Left renal pelvis (tissue), 4 donors: ENCODE data around the gene ADAP1. TPM values are rescaled to one million over a fixed set of nuclear protein-coding genes. Genes with fewer than 3 reads are reported as not detected.
"Not testable (repeated sequence)": the region's sequence is repeated elsewhere in the genome, so short reads cannot be mapped to it uniquely, and the experiment has no call there.

Source experiments
- DNase-seq, 4 donors: peaks; one replicate each; pipeline ENCODE4 v3.0.0-alpha.2; 2013; ENCODE audit warnings: low read depth in 4 of 4, low spot score in 3 of 4
- polyA plus RNA-seq, 4 donors: library from polyadenylated mRNA; unstranded; fragments of 120-200 nt; gene quantifications; one replicate each; pipeline ENCODE4 v1.2.1, GENCODE V29; 2013; ENCODE audit not compliant: insufficient read length in 4 of 4

Gene ADAP1
- polyA plus RNA-seq, 4 donors, result 3.1 to 16.2 (median 15.0) TPM

DNA sequence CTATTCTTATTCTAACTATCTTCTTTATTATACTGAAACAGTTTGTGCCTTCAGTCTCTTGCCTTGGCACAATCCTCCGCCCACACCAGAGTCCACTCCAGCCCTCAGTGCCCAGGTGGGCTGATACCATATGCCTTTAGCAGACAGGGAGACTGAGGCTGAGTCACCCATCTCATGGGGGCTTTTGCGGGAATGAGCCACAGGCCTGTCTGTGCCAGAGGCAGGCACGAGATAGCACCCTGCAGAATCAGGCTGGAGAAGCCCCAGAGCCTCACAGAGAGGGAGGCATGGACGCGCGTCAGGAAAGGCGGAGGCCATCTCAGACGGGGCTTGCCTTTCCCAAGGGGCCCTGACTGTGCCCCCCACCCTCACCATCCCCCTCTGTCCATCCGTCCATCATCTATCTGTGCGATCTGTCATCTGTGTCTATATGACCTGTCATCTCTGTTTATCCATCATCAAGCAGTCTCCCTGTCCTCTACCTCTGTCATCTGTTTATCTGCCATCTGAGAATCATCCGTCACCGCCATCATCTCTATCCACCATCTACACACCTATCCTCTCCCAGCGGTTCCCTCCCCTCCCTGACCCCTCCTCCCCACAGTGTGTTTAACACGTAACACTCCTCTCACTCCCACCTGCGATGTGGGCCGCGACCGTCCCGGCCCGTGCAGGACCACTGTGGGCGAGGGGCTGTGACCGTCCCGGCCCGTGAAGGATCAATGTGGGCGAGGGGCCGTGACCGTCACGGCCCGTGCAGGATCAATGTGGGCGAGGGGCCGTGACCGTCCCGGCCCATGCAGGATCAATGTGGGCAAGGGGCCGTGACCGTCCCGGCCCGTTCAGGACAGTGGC is 7.3 kb upstream of the ADAP1 start:
- DNase-seq, result no peak

DNA sequence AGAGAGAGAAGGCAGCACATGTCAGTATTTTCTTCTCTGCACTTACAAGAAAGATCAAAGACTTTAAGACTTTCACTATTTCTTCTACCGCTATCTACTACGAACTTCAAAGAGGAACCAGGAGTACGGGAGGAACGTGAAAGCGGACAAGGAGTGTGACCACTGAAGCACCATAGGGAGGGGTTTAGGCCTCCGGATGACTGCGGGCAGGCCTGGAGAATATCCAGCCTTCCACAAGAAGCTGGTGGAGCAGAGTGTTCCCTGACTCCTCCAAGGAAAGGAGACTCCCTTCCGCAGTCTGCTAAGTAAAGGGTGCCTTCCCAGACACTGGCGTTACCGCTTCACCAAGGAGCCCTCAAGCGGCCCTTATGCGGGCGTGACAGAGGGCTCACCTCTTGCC is 6.5 kb upstream of the ADAP1 start:
- not testable (repeated sequence) for DNase-seq

DNA sequence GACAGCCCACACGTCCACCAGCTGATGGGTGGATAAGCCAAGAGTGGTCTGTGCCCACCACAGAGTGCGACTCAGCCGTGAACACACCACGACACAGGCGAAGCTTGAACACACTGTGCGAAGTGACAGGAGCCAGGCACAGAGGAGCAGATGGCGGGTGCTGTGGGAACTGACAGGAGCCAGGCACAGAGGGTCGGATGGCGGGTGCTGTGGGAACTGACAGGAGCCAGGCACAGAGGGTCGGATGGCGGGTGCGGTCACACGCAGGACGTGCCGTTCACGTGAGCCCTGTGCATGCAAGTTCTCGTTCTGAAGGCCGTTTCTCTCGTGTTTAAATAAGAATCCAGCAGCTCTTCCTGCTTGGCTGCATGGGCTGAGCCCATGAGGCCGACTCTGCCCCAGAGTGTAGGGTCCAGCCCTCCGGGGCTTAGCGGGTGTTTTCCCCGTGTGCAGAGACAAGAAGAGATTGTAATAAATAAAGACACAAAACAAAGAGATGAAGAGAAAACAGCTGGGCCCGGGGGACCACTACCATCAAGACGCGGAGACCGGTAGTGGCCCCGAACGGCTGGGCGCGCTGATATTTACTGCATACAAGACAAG is 5.9 kb upstream of the ADAP1 start:
- no peak for DNase-seq

DNA sequence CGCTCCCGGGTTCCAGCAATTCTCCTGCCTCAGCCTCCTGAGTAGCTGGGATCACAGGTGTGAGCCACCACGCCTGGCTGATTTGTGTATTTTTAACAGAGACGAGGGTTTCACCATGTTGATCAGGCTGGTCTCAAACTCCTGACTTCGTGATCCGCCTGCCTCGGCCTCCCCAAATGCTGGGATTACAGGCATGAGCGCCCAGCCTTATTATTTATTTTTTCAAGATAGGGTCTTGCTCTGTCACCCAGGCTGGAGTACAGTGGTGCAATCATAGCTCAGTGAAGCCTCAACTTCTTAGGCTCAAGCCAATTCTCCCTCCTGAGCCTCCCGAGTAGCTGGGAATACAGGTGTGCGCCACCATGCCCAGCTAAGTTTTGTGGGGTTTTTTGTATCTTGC is 5.3 kb upstream of the ADAP1 start:
- DNase-seq, result not testable (repeated sequence)

DNA sequence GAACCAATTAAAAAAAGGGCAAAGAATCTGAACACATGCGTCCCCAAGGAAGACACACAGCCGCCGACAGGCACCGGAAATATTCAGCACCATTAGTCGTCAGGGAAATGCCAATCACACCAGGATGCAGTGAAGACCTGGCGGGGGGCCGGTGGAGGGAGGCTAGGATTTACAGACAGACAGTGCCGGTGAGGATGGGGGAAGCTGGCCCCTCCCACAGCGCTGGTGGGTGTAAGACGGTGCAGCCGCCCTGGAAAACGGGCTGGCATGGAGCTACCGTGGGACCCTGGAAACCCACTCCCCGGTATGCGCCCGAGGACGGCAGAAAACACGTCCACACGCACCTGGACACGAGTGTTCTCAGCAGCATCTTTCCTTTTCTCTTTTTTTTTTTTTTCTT is 4.8 kb upstream of the ADAP1 start:
- DNase-seq, result no peak

DNA sequence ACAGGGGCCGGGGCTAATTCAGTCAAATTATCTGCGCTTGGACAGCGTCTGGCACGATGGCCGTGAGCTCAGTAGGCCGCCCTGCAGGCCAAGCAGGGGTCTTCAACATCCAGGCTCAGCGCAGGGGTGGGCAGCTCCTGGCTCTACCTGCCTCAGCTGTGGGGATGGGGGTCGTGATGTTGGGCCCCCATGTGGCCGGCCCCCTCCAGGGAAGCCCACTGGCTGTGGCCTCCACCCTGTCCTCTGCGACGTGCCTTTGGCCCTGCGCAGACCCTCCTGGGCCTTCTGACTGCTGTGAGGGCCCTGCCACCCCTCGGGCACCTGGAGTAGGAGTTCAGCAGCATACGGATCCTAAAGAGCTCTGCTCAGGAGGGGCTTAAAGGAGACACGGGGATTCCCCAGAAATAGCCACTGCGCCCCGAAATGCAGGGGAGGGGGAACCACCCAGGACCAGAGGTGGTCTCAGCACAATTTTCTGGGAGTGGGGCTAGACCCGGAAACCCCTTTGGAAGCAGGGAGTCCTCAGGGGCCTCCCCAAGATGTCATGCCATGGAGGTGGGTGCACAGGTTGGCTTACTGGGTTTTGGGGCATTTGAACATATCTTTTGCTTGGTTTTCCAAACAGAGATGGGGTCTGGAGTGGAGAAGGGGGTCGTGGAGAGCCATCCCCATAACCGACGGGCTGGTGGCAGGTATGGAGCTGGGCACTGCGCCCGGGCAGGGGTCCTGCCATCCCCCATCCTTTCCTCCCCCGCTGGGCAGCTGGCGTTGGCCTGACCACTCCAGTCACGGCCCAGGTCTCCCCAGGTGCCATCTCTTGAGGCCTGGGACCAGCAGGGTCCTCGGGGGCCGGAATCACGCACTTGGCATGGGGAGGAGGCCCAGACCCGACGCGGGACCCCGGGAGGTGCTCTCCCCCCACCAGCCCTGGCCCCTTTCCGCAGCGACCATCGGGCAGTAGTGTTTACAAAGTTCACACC is 4.0 kb upstream of the ADAP1 start:
- no peak for DNase-seq

DNA sequence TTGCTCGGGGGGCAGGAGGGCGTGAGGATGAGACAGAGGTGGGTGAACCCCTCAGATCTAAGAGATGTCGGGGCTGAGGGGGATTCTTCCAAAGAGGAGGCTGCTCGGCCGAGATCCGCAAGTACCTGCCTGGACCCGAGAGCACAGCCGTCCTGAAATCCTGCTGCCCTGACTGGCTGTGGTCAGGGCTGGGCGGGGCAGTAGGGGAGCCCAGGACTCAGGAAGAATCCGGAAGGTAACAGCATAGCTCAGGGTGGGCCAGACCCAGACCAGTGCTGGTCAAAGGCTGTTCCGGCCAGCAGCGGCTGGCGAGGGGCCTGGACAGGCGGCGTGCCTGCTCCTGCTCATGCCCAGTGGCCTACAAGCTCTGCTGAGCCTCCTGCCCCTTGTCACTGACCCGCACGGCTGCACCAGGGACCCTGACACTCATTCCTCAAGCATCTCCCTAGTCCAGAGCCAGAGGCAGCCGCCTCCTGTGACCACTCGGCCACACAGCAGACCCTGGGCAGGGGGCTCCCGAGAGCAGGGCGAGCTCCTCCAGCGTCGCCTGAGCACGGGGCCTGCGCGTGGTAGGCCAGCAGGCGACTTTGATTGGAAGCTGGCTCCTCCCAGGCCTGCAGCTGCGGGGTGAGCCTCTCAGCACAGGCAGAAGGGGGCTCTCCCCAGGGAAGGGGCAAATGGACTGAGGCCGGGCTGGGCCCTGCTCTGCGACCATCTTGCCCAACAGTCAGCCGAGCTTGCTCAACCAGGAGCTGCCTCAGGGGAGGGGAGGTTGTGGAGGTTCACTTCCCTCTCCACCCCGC is 3.1 kb upstream of the ADAP1 start:
- no peak for DNase-seq

DNA sequence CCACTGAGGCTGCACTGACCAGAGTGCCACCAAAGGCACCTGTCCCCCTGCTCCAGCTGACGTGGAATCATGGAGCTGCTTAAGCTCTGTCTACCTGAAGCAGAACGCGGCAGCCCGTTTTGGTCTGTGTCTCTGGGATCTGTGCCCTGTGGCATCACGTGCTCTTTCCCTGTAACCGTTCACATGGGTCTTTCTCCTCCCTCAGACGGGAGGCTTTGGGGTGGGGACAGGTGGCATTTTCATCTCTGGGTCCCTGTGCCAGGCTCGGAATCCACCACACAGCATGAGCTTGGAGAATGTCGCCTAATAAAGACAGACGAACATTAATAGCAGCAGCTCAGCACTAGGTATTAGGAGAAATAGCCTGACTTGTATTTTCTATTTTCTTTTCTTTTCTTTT is 1.6 kb upstream of the ADAP1 start:
- DNase-seq, result no peak

DNA sequence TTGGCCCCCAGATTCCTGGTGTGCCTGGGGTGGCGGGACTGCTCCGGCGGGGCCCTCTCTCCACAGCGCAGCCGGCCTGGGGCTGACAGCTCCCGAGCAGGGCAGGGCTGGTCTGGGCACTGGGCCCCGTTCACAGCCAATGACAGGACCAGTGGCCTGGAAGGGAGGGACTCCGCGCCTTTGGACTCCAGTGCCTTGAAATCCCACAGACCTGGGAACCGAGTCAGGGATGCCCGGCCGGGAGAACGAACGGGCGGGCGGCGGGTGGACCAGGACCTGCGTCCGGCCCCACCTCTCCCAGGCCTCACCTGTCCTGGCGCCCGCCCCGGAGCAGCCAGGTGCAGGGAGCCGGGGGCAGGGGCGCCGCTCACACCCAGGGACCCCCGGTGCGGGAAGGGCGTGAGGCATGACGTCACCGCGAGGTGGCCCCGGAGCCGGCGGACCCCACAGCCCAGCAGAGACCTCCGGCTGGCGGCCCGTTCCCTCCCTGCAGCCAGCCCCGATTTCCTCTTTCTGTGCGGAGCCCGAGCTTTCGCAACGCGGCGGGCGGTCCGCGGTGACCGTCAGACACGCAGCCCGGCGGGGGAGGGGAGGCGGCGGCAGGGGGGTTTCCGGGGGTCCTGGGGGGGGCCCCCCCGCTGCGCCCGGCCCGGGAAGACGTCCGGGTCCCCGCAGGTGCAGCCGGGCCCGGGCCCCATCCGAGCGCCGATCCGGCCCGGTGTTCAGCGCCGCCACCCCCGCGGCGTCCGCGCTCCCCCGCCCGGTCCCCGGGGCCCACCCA is 743 bp downstream of the ADAP1 start:
- DNase-seq, result no peak

DNA sequence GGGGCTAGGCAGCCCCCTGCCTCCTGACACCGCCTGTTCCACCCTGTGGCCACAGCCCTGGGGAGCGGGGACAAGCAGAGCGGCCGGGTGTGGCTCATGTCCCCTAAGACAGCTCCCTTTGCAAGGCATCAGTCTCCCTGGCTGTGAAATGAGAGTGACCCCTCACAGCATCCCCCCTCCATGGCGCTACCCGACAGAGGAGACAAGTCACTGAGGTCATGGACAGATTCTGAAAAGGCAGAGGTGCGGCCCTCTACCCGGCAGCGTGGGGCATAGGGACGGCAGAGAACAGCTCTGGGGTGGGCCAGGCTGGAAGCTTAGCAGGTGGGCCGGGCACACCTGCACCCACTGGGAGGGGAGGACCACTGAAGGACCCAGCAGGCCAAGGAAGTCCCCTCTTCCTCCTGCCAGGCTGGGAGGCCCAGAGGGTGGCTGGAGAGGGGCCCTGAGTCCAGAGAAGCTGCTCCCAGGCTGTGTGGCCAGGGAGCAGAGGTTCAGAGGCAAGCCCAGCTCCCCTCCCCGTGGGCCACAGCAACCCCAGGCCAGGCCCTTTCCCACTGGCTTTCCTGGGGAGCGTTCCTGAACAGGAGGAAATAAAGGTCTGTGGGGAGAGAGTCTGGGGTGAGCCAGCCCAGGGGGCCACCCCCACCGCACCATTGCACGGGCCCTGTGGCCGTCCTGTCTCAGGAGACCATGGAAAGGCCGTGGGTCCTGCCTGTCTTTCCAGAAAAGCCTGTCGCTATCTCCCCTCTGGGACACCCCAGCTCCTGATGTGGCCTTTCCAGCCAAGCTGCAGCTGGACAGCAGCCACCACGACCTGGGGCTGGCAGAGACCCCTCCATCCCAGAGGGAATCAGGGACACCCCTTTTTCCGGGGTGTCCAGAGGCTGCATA is 1.7 kb downstream of the ADAP1 start:
- no peak for DNase-seq

DNA sequence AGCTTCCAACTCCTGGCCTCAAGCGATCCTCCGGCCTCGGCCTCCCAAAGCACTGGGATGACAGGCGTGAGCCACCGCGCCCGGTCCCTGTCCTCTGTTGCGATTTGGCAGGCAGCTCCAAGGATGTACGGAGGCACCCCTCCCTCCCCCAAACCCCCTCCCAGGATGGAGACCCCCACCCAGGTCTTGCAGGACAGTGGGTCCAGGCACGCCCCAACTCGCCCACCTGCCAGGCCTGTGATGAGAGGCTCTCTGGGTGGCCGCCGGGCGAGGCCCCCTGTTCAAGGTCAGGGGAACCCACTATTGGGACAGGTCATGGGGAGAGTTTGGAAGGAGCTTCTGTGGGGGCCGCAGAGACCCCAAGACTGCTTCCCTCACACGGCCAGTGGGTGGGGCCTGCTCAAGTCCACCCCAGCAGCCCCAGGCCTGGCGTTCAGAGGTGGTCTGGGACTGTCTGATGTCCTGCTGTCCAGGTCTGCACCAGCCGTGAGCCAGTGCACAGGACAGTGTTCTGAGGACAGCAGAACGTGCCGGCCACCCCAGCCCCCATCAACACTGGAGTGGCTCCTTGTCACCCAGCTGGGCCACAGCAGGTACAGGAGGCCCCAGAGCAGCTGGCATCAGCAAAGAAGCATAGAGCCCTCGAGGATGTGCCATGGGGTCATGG is 2.5 kb downstream of the ADAP1 start:
- no peak for DNase-seq

DNA sequence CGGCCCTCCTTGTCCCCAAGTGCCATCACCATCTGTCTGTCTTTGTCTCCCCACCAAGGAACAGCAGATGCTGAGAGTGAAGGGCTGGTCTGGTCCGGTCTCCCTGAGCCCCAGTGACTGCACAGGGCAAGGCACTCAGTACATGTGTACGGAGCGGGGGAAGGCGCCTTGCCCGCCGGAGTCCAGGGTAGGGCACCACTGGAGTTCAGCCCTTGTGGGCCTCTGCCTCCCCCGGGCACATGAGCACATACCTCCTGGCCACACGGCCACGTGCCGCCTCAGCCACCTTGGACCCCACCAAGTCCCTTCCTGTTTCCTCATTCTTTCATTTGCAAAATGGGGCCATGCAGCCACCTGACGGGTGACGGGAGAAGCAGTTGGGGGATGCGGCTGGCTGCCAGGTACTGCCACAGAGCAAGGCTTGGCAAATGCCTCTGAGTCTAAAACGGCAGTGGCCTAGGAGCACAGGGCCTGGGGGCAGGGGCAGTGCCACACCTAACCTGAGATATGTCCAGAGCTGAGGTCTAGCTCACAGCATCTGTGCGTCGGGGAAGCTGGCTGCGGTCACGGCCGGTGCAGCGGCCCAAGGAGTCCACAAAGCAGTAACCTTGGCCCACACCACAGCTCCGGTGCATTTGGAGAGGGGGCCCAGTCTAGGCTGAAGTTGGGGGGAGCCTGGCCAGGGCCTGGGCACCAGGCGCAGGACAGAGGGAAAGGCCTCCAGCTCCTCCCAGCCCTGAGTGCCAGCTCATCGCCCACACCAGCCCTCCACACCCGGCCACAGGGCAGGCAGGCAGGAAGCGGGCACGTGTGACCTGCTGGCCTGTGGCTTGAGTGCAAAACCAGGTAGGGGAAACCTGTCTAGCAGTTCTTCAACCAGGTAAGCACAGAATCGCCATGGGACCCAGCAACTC is 5.2 kb downstream of the ADAP1 start:
- no peak for DNase-seq

DNA sequence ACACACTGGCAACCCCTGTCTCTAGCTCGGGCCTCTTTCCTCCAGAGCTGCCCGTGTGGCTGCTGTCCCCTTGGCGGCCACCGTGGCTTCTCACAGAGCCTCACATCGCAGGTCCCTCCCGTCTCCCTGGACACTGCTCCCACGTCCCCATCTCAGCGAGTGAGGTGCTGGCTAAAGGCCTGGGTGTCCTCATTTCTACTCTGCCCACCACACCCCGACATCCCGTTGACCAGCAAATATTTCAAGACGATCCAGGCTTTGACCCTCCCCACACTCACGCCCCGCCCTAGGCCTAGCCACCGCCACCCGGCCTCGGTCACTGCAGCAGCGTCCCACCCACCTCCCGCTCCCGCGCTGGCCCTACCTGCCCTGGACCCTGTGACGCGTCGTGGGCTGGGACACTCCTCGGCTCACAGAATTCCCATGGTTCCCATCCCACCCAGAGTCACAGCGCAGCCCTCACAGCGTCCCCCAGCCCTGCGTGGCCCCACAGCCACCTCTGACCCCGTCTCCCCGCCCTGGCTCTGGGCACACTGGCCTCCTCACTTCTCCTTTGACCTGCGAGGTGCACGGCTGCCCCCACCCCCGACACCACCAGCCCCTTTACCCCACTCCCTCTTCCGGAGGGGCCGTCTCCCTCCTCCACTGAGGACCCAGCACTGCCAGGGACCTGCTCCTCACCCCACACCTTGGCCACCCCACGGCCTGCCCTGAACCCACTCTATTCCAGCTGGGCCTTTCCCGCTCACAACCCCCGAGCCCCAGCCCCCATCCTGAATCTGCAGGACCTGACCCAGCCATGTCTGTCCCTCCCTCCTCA is 6.9 kb downstream of the ADAP1 start:
- DNase-seq, result no peak

DNA sequence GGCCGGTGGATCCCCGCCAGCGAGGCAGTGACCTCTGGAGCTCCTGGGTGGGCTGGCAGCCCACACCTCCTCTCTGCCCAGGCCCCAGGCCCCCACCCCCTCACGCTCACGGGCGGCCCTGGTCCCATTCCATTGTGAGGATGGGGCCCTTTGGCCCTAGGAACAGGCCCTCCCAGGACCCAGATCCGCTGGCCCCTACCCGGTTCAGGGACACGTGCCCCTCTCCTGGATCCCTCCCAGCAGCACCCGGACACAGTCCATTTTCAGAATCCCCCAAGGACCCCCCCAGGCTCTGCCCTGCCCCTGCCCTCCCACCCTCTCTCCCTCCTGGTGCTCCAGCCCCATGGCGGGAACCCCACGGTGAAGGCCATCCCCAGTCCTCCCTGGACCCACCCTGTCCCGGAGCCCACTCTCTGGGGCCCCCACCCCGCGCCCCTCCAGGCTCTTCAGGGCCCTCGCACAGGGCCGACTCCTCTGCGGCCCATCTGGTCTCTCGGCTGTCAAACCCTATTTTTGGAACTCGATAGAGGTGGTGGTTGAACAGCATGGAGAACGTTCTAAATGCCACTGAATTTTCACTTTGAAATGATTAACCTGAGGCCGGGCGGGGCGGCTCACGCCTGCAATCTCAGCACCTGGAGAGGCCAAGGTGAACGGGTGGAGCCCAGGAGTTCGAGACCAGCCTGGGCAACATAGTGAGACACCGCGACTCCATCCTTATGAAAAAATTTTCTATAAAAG is 8.1 kb downstream of the ADAP1 start:
- DNase-seq, result no peak

DNA sequence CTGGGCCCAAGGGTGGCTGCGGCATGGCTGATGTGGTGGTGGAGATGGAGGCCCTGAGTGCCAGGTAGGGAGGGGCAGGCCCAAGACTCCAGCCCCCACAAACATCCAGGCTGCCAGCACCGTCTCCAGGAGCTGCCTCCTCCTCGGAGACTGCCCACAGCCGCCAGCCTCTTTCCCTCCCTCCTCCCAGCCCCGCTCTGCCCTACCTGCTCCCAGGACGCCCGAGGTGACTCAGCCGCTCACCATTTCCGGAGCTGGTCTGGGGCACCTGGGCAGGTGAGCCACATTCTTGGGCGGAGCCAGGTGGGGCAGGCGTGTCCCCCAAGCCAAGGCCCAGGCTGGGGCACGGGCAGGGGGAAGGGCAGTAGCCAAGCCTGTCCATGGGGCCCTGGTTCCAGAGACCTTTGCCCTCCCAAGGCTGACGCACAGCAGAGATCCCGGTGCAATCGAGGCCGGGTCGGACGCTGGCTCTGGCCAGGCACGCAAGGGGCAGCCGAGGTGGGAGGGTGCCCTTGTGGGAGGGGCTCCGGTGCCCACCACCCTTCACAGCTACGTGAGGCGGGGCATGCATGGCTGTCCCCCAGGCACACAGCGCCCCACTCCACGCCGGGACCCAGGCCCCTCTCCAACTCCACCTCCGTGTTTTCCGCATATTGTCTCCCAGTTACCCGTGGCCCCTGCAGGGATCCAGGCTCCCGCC is 8.8 kb downstream of the ADAP1 start:
- peak in 3 of 4 donors; percentile 39 to 59 (median 59) for DNase-seq
